Astrocyte (in vitro differentiated cells and primary cell): ENCODE measurements around the gene USP33. TPM values are rescaled to one million over a fixed set of nuclear protein-coding genes. Genes with fewer than 3 reads are reported as not detected.
"Not testable (repeated sequence)": the region's sequence is repeated elsewhere in the genome, so short reads cannot be mapped to it uniquely, and the experiment has no call there.

Experiments
- DNase-seq: peaks from one replicate; pipeline ENCODE4 v3.0.0-alpha.2; 2010; ENCODE audit warnings: low read depth
- FAIRE-seq: peaks from 2 replicates; lab custom pipeline; 2011; peaks lifted over from hg19 to GRCh38; lab: Jason Lieb, UNC
- H2AFZ ChIP-seq: 2 replicates; pipeline ENCODE4 v1.6.0; 2012; ENCODE audit warnings: low read depth, low read length, inconsistent platforms
- H3K27ac ChIP-seq: 2 replicates; pipeline ENCODE4 v1.5.1; 2011; ENCODE audit warnings: low read depth, low read length, inconsistent platforms
- H3K27me3 ChIP-seq: 2 replicates; pipeline ENCODE4 v1.6.0; 2011; ENCODE audit warnings: low read length, inconsistent platforms; ENCODE audit not compliant: insufficient read depth
- H3K36me3 ChIP-seq: 2 replicates; pipeline ENCODE4 v1.5.1; 2011; ENCODE audit warnings: low read length, inconsistent platforms; ENCODE audit not compliant: insufficient read depth
- H3K4me1 ChIP-seq: 2 replicates; pipeline ENCODE4 v1.5.1; 2011; ENCODE audit warnings: low read length, inconsistent platforms; ENCODE audit not compliant: insufficient read depth
- H3K4me2 ChIP-seq: 2 replicates; pipeline ENCODE4 v1.6.0; 2012; ENCODE audit warnings: low read length, inconsistent platforms
- H3K4me3 ChIP-seq: 2 replicates; pipeline ENCODE4 v1.5.1; 2011; ENCODE audit warnings: low read depth, mild to moderate bottlenecking, low read length, inconsistent platforms; ENCODE audit not compliant: insufficient read depth
- H3K79me2 ChIP-seq: 2 replicates; pipeline ENCODE4 v1.6.0; 2012; ENCODE audit warnings: mild to moderate bottlenecking, low read length, inconsistent platforms; ENCODE audit not compliant: insufficient read depth
- H3K9ac ChIP-seq: 2 replicates; pipeline ENCODE4 v1.6.0; 2012; ENCODE audit warnings: mild to moderate bottlenecking, low read length, inconsistent platforms
- H3K9me3 ChIP-seq: 2 replicates; pipeline ENCODE4 v1.5.1; 2012; ENCODE audit warnings: low read depth, mild to moderate bottlenecking, low read length, inconsistent platforms; ENCODE audit not compliant: insufficient read depth
- H4K20me1 ChIP-seq: 2 replicates; pipeline ENCODE4 v1.6.0; 2012; ENCODE audit warnings: low read length, inconsistent platforms; ENCODE audit not compliant: insufficient read depth
- H3K27ac Mint-ChIP-seq: one replicate; pipeline ENCODE4 v1.8.0; 2021; ENCODE audit warnings: mild to moderate bottlenecking, mixed read lengths; ENCODE audit not compliant: unreplicated experiment
- H3K27me3 Mint-ChIP-seq: one replicate; pipeline ENCODE4 v1.8.0; 2021; ENCODE audit warnings: low read depth, mixed read lengths; ENCODE audit not compliant: unreplicated experiment
- H3K36me3 Mint-ChIP-seq: one replicate; pipeline ENCODE4 v1.8.0; 2021; ENCODE audit warnings: low read depth, mixed read lengths; ENCODE audit not compliant: unreplicated experiment
- H3K4me1 Mint-ChIP-seq: one replicate; pipeline ENCODE4 v1.8.0; 2021; ENCODE audit warnings: low read depth, mixed read lengths; ENCODE audit not compliant: unreplicated experiment
- H3K4me3 Mint-ChIP-seq: one replicate; pipeline ENCODE4 v1.8.0; 2021; ENCODE audit warnings: mild to moderate bottlenecking, moderate library complexity, mixed read lengths; ENCODE audit not compliant: unreplicated experiment
- H3K9me3 Mint-ChIP-seq: one replicate; pipeline ENCODE4 v1.8.0; 2021; ENCODE audit warnings: mild to moderate bottlenecking, mixed read lengths; ENCODE audit not compliant: unreplicated experiment
- EZH2 ChIP-seq: IDR thresholded peaks from 2 replicates; pipeline ENCODE4 v1.6.1; 2012; ENCODE audit warnings: mild to moderate bottlenecking, low read length, inconsistent platforms; ENCODE audit not compliant: insufficient read depth
- total RNA-seq: library from RNA; stranded (reverse); gene quantifications from 2 replicates; pipeline ENCODE4 v1.2.1, GENCODE V29; 2021
- TF ChIP-seq, protein P1 (sequence below): IDR thresholded peaks from 2 replicates; pipeline ENCODE4 v1.5.1; 2011; ENCODE audit warnings: low read depth, mild to moderate bottlenecking, inconsistent platforms, low read length, moderate library complexity; ENCODE audit not compliant: insufficient read depth

The USP33 gene
- total RNA-seq, 1 donor from 2014 or later: 46.4 TPM

DNA sequence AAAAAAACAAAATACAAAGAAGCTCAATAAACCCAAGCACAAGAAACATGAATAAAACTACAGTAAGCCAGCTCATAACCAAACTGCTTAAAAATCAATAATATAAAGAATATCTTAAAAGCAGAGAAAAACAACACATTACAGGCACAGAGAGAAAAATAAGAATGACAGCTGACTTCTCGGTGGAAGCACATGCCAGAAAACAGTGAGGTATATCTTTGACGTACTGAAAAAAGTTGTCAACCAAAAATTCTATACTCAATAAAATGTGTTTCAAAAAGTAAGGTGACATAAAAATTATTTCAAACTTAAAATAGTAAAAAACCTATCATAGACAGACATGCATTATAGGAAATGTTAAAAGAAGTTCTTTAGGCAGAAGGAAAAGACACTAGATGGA lies 110.5 kb downstream of the USP33 start:
- Mint-ChIP-seq H3K9me3 (peaks cover 4% of the 10 kb centered on the region), H3K27me3 (no peaks in the 10 kb centered on the region), H3K4me1 (peaks cover 5% of the 10 kb centered on the region), H3K36me3 (peaks cover 20% of the 10 kb centered on the region), H3K27ac (no peak overlapping the region), H3K4me3 (no peak overlapping the region)
- Histone ChIP-seq H3K4me1 (no peaks in the 10 kb centered on the region), H4K20me1 (peaks cover 70% of the 10 kb centered on the region), H3K27ac (no peak overlapping the region), H3K27me3 (no peaks in the 10 kb centered on the region), H3K4me3 (no peak overlapping the region), H3K36me3 (peaks cover 2% of the 10 kb centered on the region), H3K9ac (no peak overlapping the region), H3K9me3 (no peaks in the 10 kb centered on the region), H3K79me2 (peaks cover 98% of the 10 kb centered on the region), H3K4me2 (no peak overlapping the region), H2AFZ (no peak overlapping the region)
- TF ChIP-seq, protein P1, sequence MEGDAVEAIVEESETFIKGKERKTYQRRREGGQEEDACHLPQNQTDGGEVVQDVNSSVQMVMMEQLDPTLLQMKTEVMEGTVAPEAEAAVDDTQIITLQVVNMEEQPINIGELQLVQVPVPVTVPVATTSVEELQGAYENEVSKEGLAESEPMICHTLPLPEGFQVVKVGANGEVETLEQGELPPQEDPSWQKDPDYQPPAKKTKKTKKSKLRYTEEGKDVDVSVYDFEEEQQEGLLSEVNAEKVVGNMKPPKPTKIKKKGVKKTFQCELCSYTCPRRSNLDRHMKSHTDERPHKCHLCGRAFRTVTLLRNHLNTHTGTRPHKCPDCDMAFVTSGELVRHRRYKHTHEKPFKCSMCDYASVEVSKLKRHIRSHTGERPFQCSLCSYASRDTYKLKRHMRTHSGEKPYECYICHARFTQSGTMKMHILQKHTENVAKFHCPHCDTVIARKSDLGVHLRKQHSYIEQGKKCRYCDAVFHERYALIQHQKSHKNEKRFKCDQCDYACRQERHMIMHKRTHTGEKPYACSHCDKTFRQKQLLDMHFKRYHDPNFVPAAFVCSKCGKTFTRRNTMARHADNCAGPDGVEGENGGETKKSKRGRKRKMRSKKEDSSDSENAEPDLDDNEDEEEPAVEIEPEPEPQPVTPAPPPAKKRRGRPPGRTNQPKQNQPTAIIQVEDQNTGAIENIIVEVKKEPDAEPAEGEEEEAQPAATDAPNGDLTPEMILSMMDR: no peak
- no peak for TF ChIP-seq EZH2
- DNase-seq (no peak), FAIRE-seq (no peak)

DNA sequence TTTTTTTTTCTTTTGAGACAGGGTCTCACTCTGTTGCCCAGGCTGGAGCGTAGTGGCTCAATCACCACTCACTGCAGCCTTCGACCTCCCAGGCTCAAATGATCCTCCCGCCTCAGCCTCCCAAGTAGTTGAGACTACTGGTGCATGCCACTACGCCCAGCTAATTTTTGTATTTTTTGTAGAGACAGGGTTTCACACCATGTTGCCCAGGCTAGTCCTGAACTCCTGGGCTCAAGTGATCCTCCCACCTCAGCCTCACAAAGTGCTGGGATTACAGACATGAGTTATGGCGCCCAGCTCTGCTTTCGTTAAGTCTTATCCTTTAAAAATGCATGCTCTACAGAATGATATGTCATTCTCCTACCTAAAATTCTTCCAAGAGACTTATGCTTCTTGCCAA lies 113.4 kb downstream of the USP33 start:
- not testable (repeated sequence) for H3K27me3 ChIP-seq, H3K9me3 ChIP-seq, DNase-seq, H3K36me3 ChIP-seq, FAIRE-seq, H3K9me3 Mint-ChIP-seq, H3K9ac ChIP-seq, H3K4me1 ChIP-seq, H3K27ac Mint-ChIP-seq, H3K4me3 ChIP-seq, H3K4me2 ChIP-seq, H3K27ac ChIP-seq, H2AFZ ChIP-seq, H3K4me1 Mint-ChIP-seq, H3K4me3 Mint-ChIP-seq, H3K27me3 Mint-ChIP-seq
- peaks cover 70% of the 10 kb centered on the region for H4K20me1 ChIP-seq
- peaks cover 98% of the 10 kb centered on the region for H3K79me2 ChIP-seq
- H3K36me3 Mint-ChIP-seq: peaks cover 23% of the 10 kb centered on the region

Other genes with a start within 250 kb of the USP33 start
- gene ZZZ3, start 77.2 kb downstream of the USP33 start, total RNA-seq: 40.0 and 48.4 TPM in 2 replicates
- gene MIGA1, start 19.8 kb upstream of the USP33 start, total RNA-seq: 17.7 and 18.7 TPM in 2 replicates
- gene NEXN, start 128.8 kb upstream of the USP33 start, total RNA-seq: 37.5 and 39.4 TPM in 2 replicates
- 113 and 128 TPM in 2 replicates for gene FUBP1, start 219.2 kb upstream of the USP33 start, total RNA-seq
- gene DNAJB4, start 245.1 kb upstream of the USP33 start, total RNA-seq: 57.9 and 58.6 TPM in 2 replicates